GM13976 (cell line): ENCODE data around the gene AFP.

Source experiments
- DNase-seq: peaks from one replicate; pipeline ENCODE4 v3.0.0; 2012; ENCODE audit warnings: low spot score
- in situ Hi-C: fragments of 300-500 bp; cut with MboI; formaldehyde crosslinking; loops from one replicate; pipeline ENCODE4 v1.12.0; 2022; ENCODE audit warnings: low sequenced_read_pairs, mixed read lengths, inconsistent platforms; ENCODE audit not compliant: unreplicated experiment
- TF ChIP-seq, protein P1 (sequence below): IDR thresholded peaks from 2 replicates; pipeline ENCODE4 v1.5.1; 2012; ENCODE audit warnings: borderline replicate concordance, mild to moderate bottlenecking; ENCODE audit not compliant: insufficient read depth; ENCODE audit errors: extremely low read depth, missing control alignments, control extremely low read depth

AFP gene

DNA sequence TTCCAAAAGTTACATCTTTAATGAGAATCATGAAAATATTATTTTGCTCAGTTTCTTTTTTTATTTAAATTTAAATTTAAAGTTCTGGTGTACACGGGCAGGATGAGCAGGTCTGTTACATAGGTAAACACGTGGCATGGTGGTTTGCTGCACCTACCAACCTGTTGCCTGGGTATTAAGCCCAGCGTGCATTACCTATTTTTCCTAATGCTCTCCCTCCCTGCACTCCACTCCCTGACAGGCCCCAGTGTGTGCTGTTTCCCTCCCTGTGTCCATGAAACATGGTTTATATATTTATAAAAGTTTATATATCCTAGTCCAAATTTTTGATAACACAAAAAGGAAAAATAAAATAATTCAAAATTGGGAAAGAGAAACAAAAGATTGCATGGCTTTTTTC lies 4.0 kb downstream of the AFP start:
- DNase-seq: no peak
- in situ Hi-C loops: no loop called here
- TF ChIP-seq, protein P1, sequence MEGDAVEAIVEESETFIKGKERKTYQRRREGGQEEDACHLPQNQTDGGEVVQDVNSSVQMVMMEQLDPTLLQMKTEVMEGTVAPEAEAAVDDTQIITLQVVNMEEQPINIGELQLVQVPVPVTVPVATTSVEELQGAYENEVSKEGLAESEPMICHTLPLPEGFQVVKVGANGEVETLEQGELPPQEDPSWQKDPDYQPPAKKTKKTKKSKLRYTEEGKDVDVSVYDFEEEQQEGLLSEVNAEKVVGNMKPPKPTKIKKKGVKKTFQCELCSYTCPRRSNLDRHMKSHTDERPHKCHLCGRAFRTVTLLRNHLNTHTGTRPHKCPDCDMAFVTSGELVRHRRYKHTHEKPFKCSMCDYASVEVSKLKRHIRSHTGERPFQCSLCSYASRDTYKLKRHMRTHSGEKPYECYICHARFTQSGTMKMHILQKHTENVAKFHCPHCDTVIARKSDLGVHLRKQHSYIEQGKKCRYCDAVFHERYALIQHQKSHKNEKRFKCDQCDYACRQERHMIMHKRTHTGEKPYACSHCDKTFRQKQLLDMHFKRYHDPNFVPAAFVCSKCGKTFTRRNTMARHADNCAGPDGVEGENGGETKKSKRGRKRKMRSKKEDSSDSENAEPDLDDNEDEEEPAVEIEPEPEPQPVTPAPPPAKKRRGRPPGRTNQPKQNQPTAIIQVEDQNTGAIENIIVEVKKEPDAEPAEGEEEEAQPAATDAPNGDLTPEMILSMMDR: no peak

DNA sequence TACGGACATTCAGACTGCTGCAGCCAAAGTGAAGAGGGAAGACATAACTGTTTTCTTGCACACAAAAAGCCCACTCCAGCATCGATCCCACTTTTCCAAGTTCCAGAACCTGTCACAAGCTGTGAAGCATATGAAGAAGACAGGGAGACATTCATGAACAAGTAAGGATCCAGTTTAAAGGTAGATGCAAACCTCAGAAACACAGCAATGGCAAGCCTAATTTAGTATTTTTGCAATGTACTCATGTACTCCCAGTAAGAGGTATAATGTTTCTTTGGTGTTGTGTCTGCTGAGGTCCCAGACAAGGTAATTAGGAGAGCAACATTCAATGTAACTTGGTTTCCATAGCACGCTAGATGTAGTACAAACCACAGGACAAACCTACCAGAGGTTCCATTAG lies 4.6 kb downstream of the AFP start:
- no peak for DNase-seq
- in situ Hi-C loops: no loop called here
- TF ChIP-seq, protein P1: no peak

DNA sequence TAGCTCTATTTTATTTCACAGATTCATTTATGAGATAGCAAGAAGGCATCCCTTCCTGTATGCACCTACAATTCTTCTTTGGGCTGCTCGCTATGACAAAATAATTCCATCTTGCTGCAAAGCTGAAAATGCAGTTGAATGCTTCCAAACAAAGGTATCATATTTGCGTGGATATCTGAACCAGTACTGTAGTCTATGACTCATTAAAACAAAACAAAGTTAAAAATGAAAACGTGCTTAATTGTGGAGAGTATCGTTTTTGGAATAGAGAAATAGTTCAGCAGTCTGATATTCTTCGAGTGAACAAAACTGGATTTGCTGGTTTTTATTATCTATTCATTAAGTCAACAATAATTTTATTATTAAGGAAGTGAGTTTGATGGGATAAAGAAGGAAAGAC lies 6.3 kb downstream of the AFP start:
- in situ Hi-C loops: no loop called here
- no peak for DNase-seq
- TF ChIP-seq, protein P1: no peak

DNA sequence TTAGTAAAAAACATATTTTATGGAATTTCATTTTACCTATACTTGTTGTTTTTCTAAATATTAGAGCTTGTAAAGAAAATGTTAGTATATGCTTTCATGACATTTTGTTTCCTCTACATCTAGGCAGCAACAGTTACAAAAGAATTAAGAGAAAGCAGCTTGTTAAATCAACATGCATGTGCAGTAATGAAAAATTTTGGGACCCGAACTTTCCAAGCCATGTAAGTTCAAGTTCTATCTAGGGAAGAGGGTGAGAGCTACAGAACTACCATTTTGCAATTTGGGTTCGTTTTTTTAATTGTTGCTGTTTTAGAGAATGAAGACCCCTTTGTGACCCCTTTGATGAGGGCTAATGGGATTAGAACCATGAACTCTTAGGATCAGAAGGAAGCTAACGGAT lies 7.2 kb downstream of the AFP start:
- DNase-seq: no peak
- TF ChIP-seq, protein P1: no peak
- in situ Hi-C loops: no loop called here

DNA sequence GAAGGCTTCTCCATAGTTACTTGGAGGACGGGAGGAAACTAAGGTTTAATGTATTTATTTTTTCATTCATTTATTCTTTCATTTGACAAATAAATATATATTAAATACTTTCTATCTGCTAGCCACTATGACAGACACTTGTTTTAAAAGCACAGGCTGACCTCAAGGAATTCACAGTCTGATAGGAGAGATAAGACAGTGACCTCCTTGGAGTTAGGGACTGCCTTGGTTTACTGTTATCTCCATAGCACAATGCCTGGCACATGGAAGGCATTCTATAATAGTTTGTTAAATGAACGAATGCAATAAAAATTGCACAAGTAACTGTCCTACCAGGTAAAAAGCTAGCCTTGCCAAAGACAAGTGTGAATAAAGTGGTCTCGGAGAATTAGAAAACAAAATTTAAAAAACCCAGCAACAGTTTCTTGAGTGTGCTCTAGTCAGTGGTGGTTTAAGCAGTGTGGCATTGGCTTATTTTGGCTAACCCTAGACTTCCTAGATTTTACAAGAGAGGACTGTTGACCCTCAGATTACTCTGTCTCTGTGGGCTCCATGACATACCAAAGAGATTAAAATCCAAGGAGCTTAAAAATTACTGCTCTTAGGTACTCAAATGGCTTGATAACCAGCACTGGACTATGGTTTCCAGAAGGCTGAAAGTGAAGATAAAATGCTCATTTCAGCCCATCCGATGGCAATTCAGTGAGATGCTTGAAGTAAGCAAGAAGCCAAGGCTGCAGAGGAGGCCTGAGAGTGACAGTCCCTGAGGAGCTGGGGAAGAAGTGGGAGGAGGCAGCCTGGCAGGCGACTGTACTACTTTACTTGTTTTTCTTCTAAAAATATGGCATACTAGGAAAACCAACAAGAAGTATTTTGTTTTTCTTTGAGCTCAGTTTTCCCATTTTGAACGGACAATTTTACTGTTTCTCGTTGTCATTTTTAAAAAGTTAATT lies 9.6 kb downstream of the AFP start:
- no peak for DNase-seq
- in situ Hi-C loops: no loop called here
- TF ChIP-seq, protein P1: no peak

DNA sequence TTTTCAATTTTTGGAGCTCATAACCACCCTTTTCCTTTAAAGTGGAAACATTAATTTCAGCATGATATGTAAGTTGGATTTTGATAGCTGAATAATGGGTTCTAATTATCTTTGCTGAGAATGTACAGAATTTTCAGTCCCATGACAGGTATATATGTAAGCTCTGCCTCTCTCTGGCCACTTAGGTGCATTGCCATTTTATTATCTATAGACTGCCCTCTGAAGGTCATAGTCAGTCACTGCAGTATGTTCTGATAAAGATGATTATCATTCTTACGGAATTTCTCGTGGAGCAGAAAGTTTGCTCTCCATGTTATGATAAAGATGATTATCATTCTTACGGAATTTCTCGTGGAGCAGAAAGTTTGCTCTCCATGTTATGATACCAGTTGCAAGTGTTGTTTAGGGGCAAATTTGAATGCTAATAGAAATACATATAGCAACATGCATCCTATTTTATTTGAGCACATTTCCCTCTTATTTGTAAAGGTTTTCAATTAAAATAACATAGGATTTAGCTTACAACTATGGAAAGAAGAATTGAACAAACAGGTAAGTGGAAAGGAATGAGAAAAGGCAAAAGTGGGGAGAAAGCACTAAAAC lies 10.4 kb downstream of the AFP start:
- in situ Hi-C loops: no loop called here
- peak; percentile 48 for DNase-seq
- TF ChIP-seq, protein P1: peak; percentile 77
